ENCODE results near the gene AKAP6.
"Not testable (repeated sequence)": the region's sequence is repeated elsewhere in the genome, so short reads cannot be mapped to it uniquely, and the experiment has no call there.

The AKAP6 gene

GRCh38 chr14:32785585-32785984, 456.5 kb downstream of the AKAP6 start:
- H3K4me3 ChIP-seq (ENCODE audit: low read depth, low read length), result no peak overlapping the region
- no peak for DNase-seq (ENCODE audit: low read depth)
- TF ChIP-seq CTCF (IDR thresholded peaks at IDR 0.05; ENCODE audit: control insufficient read depth, extremely low read depth, insufficient read depth), result no peak

DNA sequence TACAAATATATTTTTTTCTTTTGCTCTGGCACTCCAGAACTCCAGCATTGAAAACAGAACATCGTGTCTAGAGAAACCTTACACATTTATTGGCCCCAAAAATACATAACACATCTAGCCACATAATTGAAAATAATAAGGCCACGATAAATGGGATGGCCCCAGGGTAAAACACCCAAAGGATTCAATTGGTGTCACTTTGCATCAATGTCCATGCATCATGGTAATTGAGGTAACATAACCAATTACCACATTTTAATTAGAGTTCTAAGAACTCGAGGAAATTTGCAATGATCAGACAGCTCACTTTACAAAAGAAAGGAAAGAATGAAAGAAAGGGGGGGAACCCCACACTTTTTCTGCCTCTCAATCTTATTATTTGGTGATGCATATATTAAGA, 457.8 kb downstream of the AKAP6 start:
- no peak for DNase-seq (ENCODE audit: low read depth)
- no peak overlapping the region for H3K4me3 ChIP-seq (ENCODE audit: low read depth, low read length)
- no peak for TF ChIP-seq CTCF (IDR thresholded peaks at IDR 0.05; ENCODE audit: control insufficient read depth, extremely low read depth, insufficient read depth)

- H3K4me3 ChIP-seq (ENCODE audit: low read depth, low read length); DNase-seq (ENCODE audit: low read depth): not testable (repeated sequence)
Measured at GRCh38 chr14:32793033-32793432, 463.9 kb downstream of the AKAP6 start.

DNA sequence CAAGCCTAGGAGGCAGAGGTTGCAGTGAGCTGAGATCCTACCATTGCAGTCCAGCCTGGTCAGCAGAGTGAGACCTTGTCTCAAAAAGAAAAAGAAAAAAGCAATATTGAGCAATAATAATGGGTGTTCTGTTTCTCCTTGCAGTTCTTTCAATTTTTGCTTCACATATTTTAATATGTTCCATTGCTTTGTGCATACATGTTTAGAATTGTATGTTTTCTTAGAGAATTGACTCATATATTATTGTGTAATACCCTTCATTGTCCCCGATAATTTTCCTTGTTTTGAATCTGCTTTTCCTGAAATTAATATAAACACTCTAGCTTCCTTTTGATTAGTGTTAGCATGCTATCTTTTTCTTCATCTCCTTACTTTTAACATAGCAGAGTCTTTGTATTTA, 471.2 kb downstream of the AKAP6 start:
- H3K4me3 ChIP-seq (ENCODE audit: low read depth, low read length), result no peak overlapping the region
- TF ChIP-seq CTCF (IDR thresholded peaks at IDR 0.05; ENCODE audit: control insufficient read depth, extremely low read depth, insufficient read depth), result no peak
- DNase-seq (ENCODE audit: low read depth), result no peak

DNA sequence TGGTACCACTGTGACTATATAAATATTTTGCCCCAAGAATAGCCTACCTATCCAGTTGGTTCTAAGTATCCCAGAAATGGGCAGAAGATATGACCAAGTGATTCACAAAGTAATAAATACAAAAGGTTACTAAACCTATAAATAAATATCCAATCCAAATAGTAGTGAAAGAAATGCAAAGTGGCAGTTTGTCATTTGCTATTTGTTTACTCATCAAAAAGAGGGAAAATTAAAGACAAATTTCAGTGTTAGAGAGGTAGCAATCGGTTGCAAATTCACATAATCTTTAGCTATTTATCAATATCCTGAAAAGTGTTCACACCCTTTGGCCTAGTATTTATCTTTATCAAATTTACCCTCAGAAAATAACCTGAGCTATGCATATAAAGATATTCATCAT, 473.2 kb downstream of the AKAP6 start:
- H3K4me3 ChIP-seq (ENCODE audit: low read depth, low read length), result no peak overlapping the region
- TF ChIP-seq CTCF (IDR thresholded peaks at IDR 0.05; ENCODE audit: control insufficient read depth, extremely low read depth, insufficient read depth), result no peak
- DNase-seq (ENCODE audit: low read depth), result no peak

DNA sequence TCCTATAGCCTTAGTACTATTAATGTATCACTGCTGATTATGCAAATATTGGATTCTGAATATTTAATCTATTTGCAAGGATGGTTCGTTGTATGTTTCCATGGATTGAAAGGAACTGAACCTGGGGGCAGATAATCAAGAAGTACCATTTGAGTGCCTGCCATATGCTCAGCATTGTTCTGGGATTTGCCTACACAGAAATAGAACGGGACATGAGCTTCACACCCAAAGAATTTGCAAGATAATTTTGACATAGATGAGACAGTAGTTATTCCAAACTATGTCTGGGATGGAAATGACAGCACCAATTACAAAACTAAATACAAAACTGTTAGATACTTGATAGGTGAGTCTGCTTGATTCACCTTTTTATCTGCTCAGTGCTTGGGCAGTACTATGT, 476.9 kb downstream of the AKAP6 start:
- H3K4me3 ChIP-seq (ENCODE audit: low read depth, low read length), result no peak overlapping the region
- no peak for TF ChIP-seq CTCF (IDR thresholded peaks at IDR 0.05; ENCODE audit: control insufficient read depth, extremely low read depth, insufficient read depth)
- no peak for DNase-seq (ENCODE audit: low read depth)

- TF ChIP-seq CTCF (IDR thresholded peaks at IDR 0.05; ENCODE audit: control insufficient read depth, extremely low read depth, insufficient read depth), result no peak
- DNase-seq (ENCODE audit: low read depth), result peak; percentile 80
- no peak overlapping the region for H3K4me3 ChIP-seq (ENCODE audit: low read depth, low read length)
Measured at GRCh38 chr14:32808644-32809043, 479.5 kb downstream of the AKAP6 start.

DNA sequence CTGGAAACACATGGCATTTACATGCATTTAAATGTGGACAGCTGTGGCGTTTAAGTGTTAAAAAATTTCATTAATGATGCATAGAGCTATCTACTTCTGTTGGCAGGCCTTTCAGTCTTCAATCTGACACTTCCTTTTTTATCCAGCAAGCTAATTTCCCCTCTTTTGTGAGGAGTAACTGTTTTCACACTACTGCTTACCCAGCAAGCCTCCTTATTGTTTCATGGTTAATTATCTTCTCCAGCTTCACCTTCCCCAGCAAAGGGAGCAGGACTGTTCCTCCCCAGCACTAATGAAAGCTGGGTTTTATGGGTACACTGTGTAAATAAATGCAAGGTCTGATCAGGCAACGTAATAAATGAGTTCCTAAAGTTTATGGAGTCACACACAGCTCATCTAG, 480.2 kb downstream of the AKAP6 start:
- no peak overlapping the region for H3K4me3 ChIP-seq (ENCODE audit: low read depth, low read length)
- no peak for TF ChIP-seq CTCF (IDR thresholded peaks at IDR 0.05; ENCODE audit: control insufficient read depth, extremely low read depth, insufficient read depth)
- DNase-seq (ENCODE audit: low read depth), result peak; percentile 7
